Smooth muscle cell (in vitro differentiated cells): ENCODE measurements around the gene USH2A. TPM values are rescaled to one million over a fixed set of nuclear protein-coding genes. Genes with fewer than 3 reads are reported as not detected.

ENCODE experiments used
- DNase-seq: peaks from one replicate; lab custom pipeline; 2025; ENCODE audit not compliant: unreplicated experiment; lab: John Stamatoyannopoulos, UW
- H2AFZ ChIP-seq: fragments of 200-600 bp; sonication (generic); 2 replicates; pipeline ENCODE4 v1.6.0; 2016; ENCODE audit warnings: antibody characterized with exemption, low read depth, mild to moderate bottlenecking
- H3F3A ChIP-seq: fragments of 200-600 bp; sonication (generic); 2 replicates; pipeline ENCODE4 v1.6.0; 2017; ENCODE audit warnings: antibody characterized with exemption, low read depth
- H3K27ac ChIP-seq: fragments of 200-600 bp; sonication (generic); 2 replicates; pipeline ENCODE4 v1.5.1; 2016; ENCODE audit warnings: low read depth, mild to moderate bottlenecking
- H3K27me3 ChIP-seq: fragments of 200-600 bp; sonication (generic); 2 replicates; pipeline ENCODE4 v1.6.1; 2016; ENCODE audit warnings: low read depth, mild to moderate bottlenecking
- H3K36me3 ChIP-seq: fragments of 200-600 bp; sonication (generic); 2 replicates; pipeline ENCODE4 v1.5.1; 2016; ENCODE audit warnings: low read depth
- H3K4me1 ChIP-seq: fragments of 200-600 bp; sonication (generic); 2 replicates; pipeline ENCODE4 v1.5.1; 2016; ENCODE audit warnings: low read depth
- H3K4me2 ChIP-seq: fragments of 200-600 bp; sonication (generic); 2 replicates; pipeline ENCODE4 v1.6.0; 2016; ENCODE audit warnings: mild to moderate bottlenecking
- H3K4me3 ChIP-seq: fragments of 200-600 bp; sonication (generic); 2 replicates; pipeline ENCODE4 v1.5.1; 2016; ENCODE audit warnings: mild to moderate bottlenecking
- H3K79me2 ChIP-seq: fragments of 200-600 bp; sonication (generic); 2 replicates; pipeline ENCODE4 v1.6.0; 2016; ENCODE audit warnings: low read depth, mild to moderate bottlenecking
- H3K9ac ChIP-seq: fragments of 200-600 bp; sonication (generic); 2 replicates; pipeline ENCODE4 v1.6.0; 2016; ENCODE audit warnings: low read depth
- H3K9me3 ChIP-seq: fragments of 200-600 bp; sonication (generic); replicated peaks from 2 replicates; pipeline ENCODE4 v1.5.1; 2016; ENCODE audit warnings: low read depth
- H4K20me1 ChIP-seq: fragments of 200-600 bp; sonication (generic); 2 replicates; pipeline ENCODE4 v1.6.0; 2016; ENCODE audit warnings: low read depth
- CTCF ChIP-seq: fragments of 200-600 bp; sonication (generic); IDR thresholded peaks from 2 replicates; pipeline ENCODE4 v1.5.1; 2017; ENCODE audit warnings: borderline replicate concordance, mild to moderate bottlenecking, antibody characterized with exemption; ENCODE audit not compliant: insufficient read depth, poor library complexity, severe bottlenecking
- WGBS: methylation state at CpG from one replicate; pipeline ENCODE4 v1.1.7; 2016; ENCODE audit warnings: low lambda C conversion rate; 5-methylcytosine and 5-hydroxymethylcytosine counted together
- polyA plus RNA-seq: library from polyadenylated mRNA; unstranded; fragments of >200 nt; fragmentation: Nextera tagmentation; extraction: Ambion mirVana; gene quantifications from 2 replicates; pipeline ENCODE4 v1.2.1, GENCODE V29; 2016
- total RNA-seq: library from RNA; depleted of rRNA; stranded (reverse); fragments of >200 nt; gene quantifications from 2 replicates; pipeline ENCODE4 v1.2.3, GENCODE V29; 2014

USH2A gene
- total and polyA plus RNA-seq, 2 experiments from 2014 or later, result under 0.01 TPM; not detected in 1

GRCh38 chr1:215878843-215879242, 544.4 kb downstream of the USH2A start:
- no peaks in the 10 kb centered on the region for H4K20me1 ChIP-seq
- H3K4me3 ChIP-seq, result no peak overlapping the region
- H3K4me1 ChIP-seq, result no peaks in the 10 kb centered on the region
- no peak for TF ChIP-seq CTCF
- H3K4me2 ChIP-seq, result no peak overlapping the region
- DNase-seq, result no peak
- H3K36me3 ChIP-seq, result no peaks in the 10 kb centered on the region
- H3K9me3 ChIP-seq, result no peaks in the 10 kb centered on the region
- no peaks in the 10 kb centered on the region for H3K79me2 ChIP-seq
- no peak overlapping the region for H2AFZ ChIP-seq
- no peak overlapping the region for H3K9ac ChIP-seq
- WGBS, result 93% methylated on average over 5 of the region's 5 CpGs
- H3K27ac ChIP-seq, result no peak overlapping the region
- no peaks in the 10 kb centered on the region for H3F3A ChIP-seq
- no peaks in the 10 kb centered on the region for H3K27me3 ChIP-seq

GRCh38 chr1:215878128-215878527, 545.1 kb downstream of the USH2A start:
- Histone ChIP-seq H3F3A (no peaks in the 10 kb centered on the region), H3K9me3 (no peaks in the 10 kb centered on the region), H3K9ac (no peak overlapping the region), H3K36me3 (no peaks in the 10 kb centered on the region), H3K4me1 (no peaks in the 10 kb centered on the region), H3K79me2 (no peaks in the 10 kb centered on the region), H4K20me1 (no peaks in the 10 kb centered on the region), H3K4me3 (no peak overlapping the region), H3K27ac (peak overlapping the region; percentile 17), H2AFZ (no peak overlapping the region), H3K27me3 (no peaks in the 10 kb centered on the region), H3K4me2 (peak overlapping the region; percentile 54)
- WGBS, result 44% methylated on average over 5 of the region's 5 CpGs
- no peak for DNase-seq
- TF ChIP-seq CTCF, result no peak

- 30% methylated on average over 5 of the region's 5 CpGs for WGBS
- TF ChIP-seq CTCF, result no peak
- DNase-seq, result no peak
Measured at GRCh38 chr1:215877452-215877951, 545.7 kb downstream of the USH2A start.

GRCh38 chr1:215875712-215876111, 547.5 kb downstream of the USH2A start:
- no peaks in the 10 kb centered on the region for H3K9me3 ChIP-seq
- no peaks in the 10 kb centered on the region for H3K27me3 ChIP-seq
- DNase-seq, result no peak
- H3K4me3 ChIP-seq, result no peak overlapping the region
- 98% methylated on average over 1 of the region's 1 CpG for WGBS
- H3K4me2 ChIP-seq, result no peak overlapping the region
- no peaks in the 10 kb centered on the region for H3F3A ChIP-seq
- H3K9ac ChIP-seq, result no peak overlapping the region
- no peak for TF ChIP-seq CTCF
- no peak overlapping the region for H2AFZ ChIP-seq
- no peaks in the 10 kb centered on the region for H3K79me2 ChIP-seq
- H3K4me1 ChIP-seq, result no peaks in the 10 kb centered on the region
- H3K27ac ChIP-seq, result no peak overlapping the region
- no peaks in the 10 kb centered on the region for H4K20me1 ChIP-seq
- H3K36me3 ChIP-seq, result no peaks in the 10 kb centered on the region

More at GRCh38 chr1:215877452-215877951, 545.7 kb downstream of the USH2A start:
- no peak overlapping the region for H3K9ac ChIP-seq
- H3F3A ChIP-seq, result no peaks in the 10 kb centered on the region
- no peaks in the 10 kb centered on the region for H3K36me3 ChIP-seq
- H4K20me1 ChIP-seq, result no peaks in the 10 kb centered on the region
- H3K9me3 ChIP-seq, result no peaks in the 10 kb centered on the region
- peak overlapping the region; percentile 54 for H3K4me2 ChIP-seq
- H3K27me3 ChIP-seq, result no peaks in the 10 kb centered on the region
- no peak overlapping the region for H2AFZ ChIP-seq
- H3K4me3 ChIP-seq, result no peak overlapping the region
- no peaks in the 10 kb centered on the region for H3K4me1 ChIP-seq
- peak overlapping the region; percentile 17 for H3K27ac ChIP-seq
- H3K79me2 ChIP-seq, result no peaks in the 10 kb centered on the region
